Vagina (tissue), 2 donors: ENCODE results near the gene NME9. TPM values are rescaled to one million over a fixed set of nuclear protein-coding genes. Genes with fewer than 3 reads are reported as not detected.

Experiments
- DNase-seq, 2 donors: peaks; one replicate each; pipeline ENCODE4 v3.0.0-alpha.2; 2017; ENCODE audit errors: extremely low spot score in 2 of 2
- H3K27ac ChIP-seq: fragments of 200-600 bp; sonication (generic); one replicate; pipeline ENCODE4 v1.5.1; 2019
- H3K27me3 ChIP-seq: fragments of 200-600 bp; sonication (generic); one replicate; pipeline ENCODE4 v1.5.1; 2019
- H3K36me3 ChIP-seq, 2 donors: fragments of 200-600 bp; sonication (generic); one replicate each; pipeline ENCODE4 v1.5.1; 2017 to 2019
- H3K4me1 ChIP-seq: fragments of 200-600 bp; sonication (generic); one replicate; pipeline ENCODE4 v1.5.1; 2019
- H3K4me3 ChIP-seq, 2 donors: fragments of 200-600 bp; sonication (generic); 1 replicate in 1 of 2; 2 replicates in 1 of 2; pipeline ENCODE4 v1.5.1; 2016 to 2019
- H3K9me3 ChIP-seq: fragments of 200-600 bp; sonication (generic); one replicate; pipeline ENCODE4 v1.5.1; 2019
- POLR2A ChIP-seq, 2 donors: fragments of 450-650 bp; IDR thresholded peaks; one replicate each; pipeline ENCODE4 v1.6.1; 2017; ENCODE audit warnings: antibody characterized with exemption in 2 of 2, mild to moderate bottlenecking in 2 of 2, moderate library complexity in 2 of 2
- POLR2AphosphoS5 ChIP-seq, 2 donors: sonication (generic); formaldehyde crosslinking; IDR thresholded peaks; one replicate each; pipeline ENCODE4 v1.9.0; 2017; ENCODE audit warnings: antibody characterized with exemption in 2 of 2, mild to moderate bottlenecking in 2 of 2, low read depth in 1 of 2; ENCODE audit not compliant: insufficient read depth in 1 of 2
- intact Hi-C: fragments of 100-400 bp; cut with DNase I; formaldehyde crosslinking; loops from one replicate; pipeline ENCODE4 v1.15.1; 2023
- total RNA-seq: library from RNA; depleted of rRNA; stranded (reverse); fragments of >200 nt; gene quantifications from one replicate; pipeline ENCODE4 v1.2.3, GENCODE V29; 2016
- TF ChIP-seq, protein P1 (sequence below), 3 experiments: fragments of 450-650 bp in 2 of 3; fragments of 200-600 bp in 1 of 3; sonication (generic) in 1 of 3; IDR thresholded peaks; one replicate each; pipeline ENCODE4 v1.5.1; 2017 to 2019; ENCODE audit warnings: antibody characterized with exemption in 3 of 3, mild to moderate bottlenecking in 2 of 3, moderate library complexity in 2 of 3

Gene NME9
- total RNA-seq, 1 donor from 2014 or later, result not detected

- TF ChIP-seq POLR2A (IDR thresholded peaks at IDR 0.05), result no peak
- TF ChIP-seq, protein P1, sequence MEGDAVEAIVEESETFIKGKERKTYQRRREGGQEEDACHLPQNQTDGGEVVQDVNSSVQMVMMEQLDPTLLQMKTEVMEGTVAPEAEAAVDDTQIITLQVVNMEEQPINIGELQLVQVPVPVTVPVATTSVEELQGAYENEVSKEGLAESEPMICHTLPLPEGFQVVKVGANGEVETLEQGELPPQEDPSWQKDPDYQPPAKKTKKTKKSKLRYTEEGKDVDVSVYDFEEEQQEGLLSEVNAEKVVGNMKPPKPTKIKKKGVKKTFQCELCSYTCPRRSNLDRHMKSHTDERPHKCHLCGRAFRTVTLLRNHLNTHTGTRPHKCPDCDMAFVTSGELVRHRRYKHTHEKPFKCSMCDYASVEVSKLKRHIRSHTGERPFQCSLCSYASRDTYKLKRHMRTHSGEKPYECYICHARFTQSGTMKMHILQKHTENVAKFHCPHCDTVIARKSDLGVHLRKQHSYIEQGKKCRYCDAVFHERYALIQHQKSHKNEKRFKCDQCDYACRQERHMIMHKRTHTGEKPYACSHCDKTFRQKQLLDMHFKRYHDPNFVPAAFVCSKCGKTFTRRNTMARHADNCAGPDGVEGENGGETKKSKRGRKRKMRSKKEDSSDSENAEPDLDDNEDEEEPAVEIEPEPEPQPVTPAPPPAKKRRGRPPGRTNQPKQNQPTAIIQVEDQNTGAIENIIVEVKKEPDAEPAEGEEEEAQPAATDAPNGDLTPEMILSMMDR (IDR thresholded peaks at IDR 0.05), result no peak
Observed at GRCh38 chr3:138359919-138360868, 30.5 kb upstream of the NME9 start.

DNA sequence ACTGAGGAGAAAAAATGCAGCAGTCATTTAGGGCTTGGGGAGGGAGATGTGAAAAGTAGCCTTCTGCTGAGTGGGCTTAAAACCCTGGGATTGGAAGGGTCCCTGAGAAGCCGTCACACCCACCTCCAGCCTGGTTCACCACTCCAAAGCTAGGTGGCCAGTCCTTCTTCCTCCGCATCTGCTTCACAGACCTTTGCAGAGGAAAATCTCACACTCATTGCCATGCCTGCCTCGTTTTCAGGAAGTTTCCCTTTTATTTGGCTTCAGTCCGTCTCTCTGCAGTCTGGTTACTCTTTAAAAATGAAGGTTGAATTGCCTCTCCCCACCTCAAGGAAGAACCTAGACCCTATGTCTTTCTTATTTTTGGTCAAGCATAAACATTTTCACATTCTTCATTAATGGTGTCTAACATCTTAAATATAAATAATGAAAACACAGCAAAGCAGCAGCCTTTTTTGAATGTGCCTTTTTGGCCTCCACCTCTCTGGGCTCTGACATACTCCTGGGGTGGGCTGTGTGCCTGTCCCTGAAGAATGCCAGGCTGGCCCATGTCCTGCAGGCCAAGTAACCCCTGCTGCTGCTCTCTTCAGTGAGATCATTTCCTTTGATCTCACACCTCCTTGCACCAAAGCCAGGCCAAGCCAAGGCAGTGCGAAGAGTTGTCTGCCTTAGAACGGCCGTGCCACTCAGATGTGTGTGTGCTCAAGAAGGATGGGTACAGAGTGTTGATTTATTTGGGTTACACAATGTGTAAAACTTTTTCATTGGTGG is 29.7 kb upstream of the NME9 start:
- no peak for DNase-seq
- intact Hi-C loops, result no loop called here
- no peak for TF ChIP-seq POLR2A (IDR thresholded peaks at IDR 0.05)
- TF ChIP-seq, protein P1 (IDR thresholded peaks at IDR 0.05), result no peak
- no peak for TF ChIP-seq POLR2AphosphoS5 (IDR thresholded peaks at IDR 0.05; ENCODE audit: insufficient read depth in 1 of 2, low read depth in 1 of 2)
- Histone ChIP-seq H3K36me3 (no peaks in the 10 kb centered on the region), H3K4me1 (peaks cover 6% of the 10 kb centered on the region), H3K27me3 (no peaks in the 10 kb centered on the region), H3K4me3 (no peak overlapping the region), H3K27ac (no peak overlapping the region), H3K9me3 (no peaks in the 10 kb centered on the region)

More at GRCh38 chr3:138359919-138360868, 30.5 kb upstream of the NME9 start:
- Histone ChIP-seq H3K27me3 (no peaks in the 10 kb centered on the region), H3K4me3 (no peak overlapping the region), H3K4me1 (peaks cover 6% of the 10 kb centered on the region), H3K27ac (no peak overlapping the region), H3K36me3 (no peaks in the 10 kb centered on the region), H3K9me3 (no peaks in the 10 kb centered on the region)
- intact Hi-C loops, result no loop called here
- no peak for DNase-seq

- TF ChIP-seq, protein P1 (IDR thresholded peaks at IDR 0.05), result no peak
- no peak for TF ChIP-seq POLR2AphosphoS5 (IDR thresholded peaks at IDR 0.05; ENCODE audit: insufficient read depth in 1 of 2, low read depth in 1 of 2)
- TF ChIP-seq POLR2A (IDR thresholded peaks at IDR 0.05), result no peak
- no peaks in the 10 kb centered on the region for H3K9me3 ChIP-seq
- intact Hi-C loops, result no loop called here
- no peaks in the 10 kb centered on the region for H3K36me3 ChIP-seq
- no peak overlapping the region for H3K27ac ChIP-seq
- no peaks in the 10 kb centered on the region for H3K27me3 ChIP-seq
- H3K4me3 ChIP-seq, result no peak overlapping the region
- no peak for DNase-seq
- H3K4me1 ChIP-seq, result peaks cover 6% of the 10 kb centered on the region
Observed at GRCh38 chr3:138356730-138357405, 27.2 kb upstream of the NME9 start.

- Histone ChIP-seq H3K4me1 (no peaks in the 10 kb centered on the region), H3K27me3 (no peaks in the 10 kb centered on the region), H3K9me3 (no peaks in the 10 kb centered on the region), H3K27ac (no peak overlapping the region), H3K36me3 (no peaks in the 10 kb centered on the region), H3K4me3 (no peak overlapping the region)
- intact Hi-C loops, result no loop called here
- DNase-seq, result no peak
- TF ChIP-seq POLR2A (IDR thresholded peaks at IDR 0.05), result no peak
- TF ChIP-seq, protein P1 (IDR thresholded peaks at IDR 0.05), result no peak
- TF ChIP-seq POLR2AphosphoS5 (IDR thresholded peaks at IDR 0.05; ENCODE audit: insufficient read depth in 1 of 2, low read depth in 1 of 2), result no peak
Observed at GRCh38 chr3:138355071-138355470, 25.4 kb upstream of the NME9 start.
